Retinal pigment epithelial cell (primary cell): ENCODE data around the gene SH2D2A.

Experiments used
- DNase-seq: peaks from one replicate; pipeline ENCODE4 v3.0.0-alpha.2; 2010; ENCODE audit warnings: low read depth
- H3K4me3 ChIP-seq: 2 replicates; pipeline ENCODE4 v1.5.1; 2011; ENCODE audit warnings: mild to moderate bottlenecking, low read length, control low read depth, moderate library complexity
- TF ChIP-seq, protein P1 (sequence below): conservative IDR thresholded peaks from 2 replicates; pipeline ENCODE4 v1.5.1; 2011; ENCODE audit warnings: low read depth, low read length, control low read depth, inconsistent platforms

Gene SH2D2A

DNA sequence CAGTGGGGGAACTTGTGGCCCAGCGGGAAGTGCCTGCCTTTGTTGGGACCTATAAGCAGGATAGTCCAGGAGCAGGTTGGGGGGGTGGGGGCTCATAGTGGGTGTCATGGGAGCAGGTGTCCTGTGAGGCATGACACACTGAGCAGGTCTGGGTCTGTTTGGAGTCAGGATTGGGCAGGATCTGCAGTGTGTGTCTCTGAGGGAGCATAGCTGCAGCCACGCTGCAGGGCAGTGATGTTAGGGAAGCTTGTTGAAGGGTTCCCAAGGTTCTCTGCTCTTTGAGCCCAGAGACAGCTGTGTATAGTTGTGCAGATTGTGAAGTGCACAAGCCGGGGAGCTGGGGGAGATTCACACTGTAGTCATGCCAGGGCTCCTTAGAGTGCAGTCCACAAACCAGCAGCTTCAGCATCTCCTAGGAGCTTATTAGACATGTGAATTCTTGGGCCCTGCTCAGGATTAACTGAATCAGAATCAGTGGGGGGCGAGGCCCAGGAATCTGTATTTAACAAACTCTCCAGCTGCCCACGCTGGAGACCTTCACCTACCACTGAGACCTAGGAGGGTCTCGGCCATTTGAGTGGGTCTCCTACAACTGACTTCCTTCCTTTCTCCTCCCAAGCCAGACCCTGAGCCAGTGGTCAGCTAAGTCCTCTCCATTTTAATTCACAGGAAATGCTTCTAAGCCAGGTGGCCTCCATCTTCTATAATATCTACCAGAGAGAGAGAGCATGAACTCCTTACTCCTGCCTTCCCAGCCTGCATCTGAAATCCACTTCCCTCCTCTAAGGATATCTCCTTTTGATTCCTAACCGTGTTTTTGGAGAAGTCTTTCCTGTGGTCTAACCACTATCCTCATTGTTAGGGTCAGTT is 31.2 kb upstream of the SH2D2A start:
- TF ChIP-seq, protein P1, sequence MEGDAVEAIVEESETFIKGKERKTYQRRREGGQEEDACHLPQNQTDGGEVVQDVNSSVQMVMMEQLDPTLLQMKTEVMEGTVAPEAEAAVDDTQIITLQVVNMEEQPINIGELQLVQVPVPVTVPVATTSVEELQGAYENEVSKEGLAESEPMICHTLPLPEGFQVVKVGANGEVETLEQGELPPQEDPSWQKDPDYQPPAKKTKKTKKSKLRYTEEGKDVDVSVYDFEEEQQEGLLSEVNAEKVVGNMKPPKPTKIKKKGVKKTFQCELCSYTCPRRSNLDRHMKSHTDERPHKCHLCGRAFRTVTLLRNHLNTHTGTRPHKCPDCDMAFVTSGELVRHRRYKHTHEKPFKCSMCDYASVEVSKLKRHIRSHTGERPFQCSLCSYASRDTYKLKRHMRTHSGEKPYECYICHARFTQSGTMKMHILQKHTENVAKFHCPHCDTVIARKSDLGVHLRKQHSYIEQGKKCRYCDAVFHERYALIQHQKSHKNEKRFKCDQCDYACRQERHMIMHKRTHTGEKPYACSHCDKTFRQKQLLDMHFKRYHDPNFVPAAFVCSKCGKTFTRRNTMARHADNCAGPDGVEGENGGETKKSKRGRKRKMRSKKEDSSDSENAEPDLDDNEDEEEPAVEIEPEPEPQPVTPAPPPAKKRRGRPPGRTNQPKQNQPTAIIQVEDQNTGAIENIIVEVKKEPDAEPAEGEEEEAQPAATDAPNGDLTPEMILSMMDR = no peak
- DNase-seq = no peak
- no peak overlapping the region for H3K4me3 ChIP-seq

DNA sequence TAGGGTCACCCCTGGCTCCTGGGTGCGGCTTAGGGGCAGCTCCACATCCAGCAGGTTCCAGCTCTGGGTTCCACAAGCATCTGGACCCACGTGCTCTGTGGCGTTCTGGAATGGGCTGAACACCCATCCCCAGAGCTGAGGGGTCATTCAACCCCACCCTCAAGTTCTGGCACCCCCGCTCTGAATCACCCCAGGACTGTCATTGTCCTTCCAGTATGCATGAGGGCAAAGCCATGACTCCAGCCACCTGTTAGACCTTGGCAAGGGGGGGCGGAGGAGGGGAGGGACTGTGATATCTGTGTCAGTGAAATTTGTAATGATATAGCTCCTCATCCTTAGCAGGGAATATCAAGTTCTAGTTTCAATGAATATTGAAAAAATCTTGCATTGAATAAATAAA is 30.0 kb upstream of the SH2D2A start:
- no peak for DNase-seq
- TF ChIP-seq, protein P1 = no peak
- H3K4me3 ChIP-seq = no peak overlapping the region

DNA sequence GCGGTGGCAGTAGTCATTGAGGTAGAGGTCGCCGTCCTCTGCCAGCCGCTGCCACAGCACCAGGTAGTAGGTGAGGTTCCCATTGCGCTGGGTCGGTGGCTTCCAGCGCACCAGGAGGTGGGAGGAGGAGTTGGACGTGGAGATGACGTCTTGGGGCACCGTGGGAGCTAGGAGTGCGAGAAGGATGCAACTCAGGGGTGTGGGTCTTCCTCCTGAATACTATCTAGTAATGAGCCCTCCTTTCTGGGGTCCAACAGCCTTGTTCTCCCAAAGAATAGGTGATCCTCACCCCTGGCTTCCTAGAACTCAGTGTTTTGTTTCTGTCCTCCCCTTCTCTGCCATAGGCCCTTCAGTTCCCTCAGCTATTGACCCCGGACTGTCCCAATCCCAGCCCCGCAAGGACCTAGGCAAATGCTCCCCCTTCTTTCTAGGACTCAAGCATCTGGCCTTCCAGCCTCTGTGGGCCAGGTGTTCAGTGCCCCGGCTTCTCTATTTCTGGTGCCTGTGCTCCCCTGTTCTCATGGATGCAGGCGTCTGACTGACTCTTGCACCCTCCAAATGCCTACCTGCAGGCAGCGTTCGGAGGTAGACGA is 29.4 kb upstream of the SH2D2A start:
- H3K4me3 ChIP-seq = no peak overlapping the region
- DNase-seq = no peak
- TF ChIP-seq, protein P1 = no peak

DNA sequence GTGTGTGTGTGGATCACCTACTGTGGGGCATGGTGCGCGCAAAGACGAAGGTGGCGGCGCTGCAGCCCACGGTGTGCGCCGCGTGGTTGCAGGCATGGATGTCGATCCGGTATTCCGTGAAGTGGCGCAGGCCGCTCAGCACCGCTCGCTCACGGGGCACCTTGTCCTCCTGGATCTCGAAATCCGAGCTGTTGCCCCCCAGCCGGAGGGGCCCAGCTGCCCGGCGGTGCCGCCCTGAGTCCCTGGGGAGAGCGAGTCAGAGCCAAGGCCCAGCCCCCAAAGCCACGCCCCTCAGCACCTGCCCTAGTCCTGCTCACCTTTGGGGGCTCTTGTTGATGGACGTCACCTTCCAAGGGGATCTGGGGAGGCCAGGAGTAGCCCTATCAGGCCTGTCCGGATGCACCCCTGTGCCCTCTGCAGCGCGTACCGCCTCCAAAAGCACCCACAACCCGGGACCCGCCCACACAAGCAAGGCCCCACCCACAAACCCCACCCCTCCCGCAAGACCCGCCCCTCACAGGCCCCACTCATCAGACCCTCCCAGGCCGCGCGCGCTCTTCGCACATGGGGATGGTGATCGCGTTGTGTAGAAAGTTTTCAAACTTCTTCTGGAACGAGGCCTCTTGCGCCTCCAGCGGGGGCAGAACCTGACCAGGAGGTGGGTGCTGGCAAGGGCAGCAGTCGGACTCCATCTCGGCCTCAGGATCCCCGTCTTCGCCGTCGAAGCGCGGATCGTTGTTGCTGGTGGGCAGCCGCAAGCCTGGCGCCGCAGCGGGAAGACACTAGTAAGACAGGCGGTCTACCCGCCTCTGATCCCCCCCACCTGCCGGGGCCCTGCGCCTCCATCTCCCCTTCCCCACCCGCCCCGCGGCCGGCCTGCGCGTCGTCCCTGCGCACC is 28.7 kb upstream of the SH2D2A start:
- TF ChIP-seq, protein P1 = peak; percentile 5
- peak overlapping the region; percentile 15 for H3K4me3 ChIP-seq
- no peak for DNase-seq

DNA sequence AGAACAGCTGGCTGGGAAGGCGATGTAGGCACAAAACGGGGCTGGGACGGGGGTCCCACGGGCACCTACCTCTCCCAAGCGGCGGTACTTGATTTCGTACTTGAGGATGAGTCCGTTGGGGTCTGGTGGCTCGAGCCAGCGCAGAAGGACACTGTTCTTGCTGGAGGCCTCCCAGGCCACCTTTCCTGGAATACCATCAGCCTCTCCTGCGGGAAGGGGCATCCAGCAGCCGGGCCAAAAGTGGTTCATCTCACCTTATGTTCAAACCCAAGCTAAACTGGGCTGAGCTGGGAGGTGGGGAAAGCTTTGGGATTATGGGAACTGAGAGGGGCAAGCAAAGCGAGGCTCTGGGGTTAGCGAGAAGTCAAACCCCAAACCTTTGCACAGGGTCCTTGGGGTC is 28.0 kb upstream of the SH2D2A start:
- H3K4me3 ChIP-seq = no peak overlapping the region
- TF ChIP-seq, protein P1 = no peak
- no peak for DNase-seq

DNA sequence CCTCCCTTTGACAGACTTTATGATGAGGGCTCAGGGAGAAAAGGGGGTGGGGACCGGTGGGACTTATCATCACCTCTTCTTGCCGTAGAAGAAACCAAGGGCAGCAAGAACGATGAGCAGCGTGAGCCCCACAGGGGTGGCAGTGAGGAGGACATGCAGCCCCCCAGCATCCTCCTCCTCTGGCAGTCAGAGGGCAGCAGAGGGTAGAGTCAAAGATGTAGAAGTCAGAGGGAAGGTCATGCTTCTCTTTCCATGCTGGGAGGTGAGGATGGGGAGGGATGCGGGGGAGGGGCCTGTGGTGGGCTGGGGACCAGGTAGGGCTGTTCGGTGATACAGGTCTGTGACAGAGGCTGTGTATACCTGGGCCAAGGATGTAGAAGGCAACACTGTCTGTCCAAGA is 27.5 kb upstream of the SH2D2A start:
- H3K4me3 ChIP-seq = no peak overlapping the region
- TF ChIP-seq, protein P1 = no peak
- no peak for DNase-seq
